Body of pancreas (tissue), 4 donors: Measurements from ENCODE around the gene EFNA3. TPM values are rescaled to one million over a fixed set of nuclear protein-coding genes. Genes with fewer than 3 reads are reported as not detected.

Experiments
- ATAC-seq: fragments of 150-250 bp; one replicate; pipeline ENCODE4 v1.9.1; 2016
- DNase-seq, 4 donors: peaks; one replicate each; pipeline ENCODE4 v3.0.0-alpha.2; 2019
- H3K27ac ChIP-seq, 4 donors: fragments of 200-600 bp; sonication (generic); 1 replicate in 3 of 4; 2 replicates in 1 of 4; pipeline versions ENCODE4 v1.5.1 to v1.6.1; 2016 to 2019; ENCODE audit warnings: mild to moderate bottlenecking in 1 of 4, mixed read lengths in 1 of 4, moderate library complexity in 1 of 4
- H3K27me3 ChIP-seq, 2 donors: fragments of 200-600 bp; sonication (generic); one replicate each; pipeline ENCODE4 v1.6.0; 2016; ENCODE audit warnings: mild to moderate bottlenecking in 1 of 2
- H3K36me3 ChIP-seq, 2 donors: fragments of 200-600 bp; sonication (generic); replicated peaks in 1 of 2; 2 replicates each; pipeline ENCODE4 v1.5.1; 2016; ENCODE audit warnings: low read depth in 2 of 2; ENCODE audit not compliant: insufficient read depth in 1 of 2
- H3K4me1 ChIP-seq: fragments of 200-600 bp; sonication (generic); one replicate; pipeline ENCODE4 v1.6.0; 2016
- H3K4me3 ChIP-seq, 2 donors: fragments of 200-600 bp; sonication (generic); 1 replicate in 1 of 2; 2 replicates in 1 of 2; pipeline ENCODE4 v1.5.1; 2016 to 2019
- H3K9me3 ChIP-seq, 3 donors: fragments of 200-600 bp; sonication (generic); 1 replicate in 2 of 3; 2 replicates in 1 of 3; pipeline ENCODE4 v1.5.1; 2016
- POLR2A ChIP-seq, 3 donors: fragments of 450-650 bp; IDR thresholded peaks; one replicate each; pipeline ENCODE4 v1.6.1; 2016; ENCODE audit warnings: antibody characterized with exemption in 3 of 3, mild to moderate bottlenecking in 2 of 3
- WGBS, 2 donors: methylation state at CpG; one replicate each; pipeline ENCODE4 v1.1.5; 2017; 5-methylcytosine and 5-hydroxymethylcytosine counted together
- intact Hi-C: fragments of 100-400 bp; cut with DNase I; formaldehyde crosslinking; loops from one replicate; pipeline ENCODE4 v1.15.1; 2023
- total RNA-seq, 2 donors: library from RNA; depleted of rRNA; stranded (reverse); fragments of >200 nt; gene quantifications; one replicate each; pipeline ENCODE4 v1.1.0, GENCODE V29; 2016
- TF ChIP-seq, protein P1 (sequence below), 7 experiments: fragments of 450-650 bp in 4 of 7; fragments of 200-600 bp in 3 of 7; sonication (generic) in 3 of 7; IDR thresholded peaks; one replicate each; pipeline ENCODE4 v1.5.1; 2016 to 2019; ENCODE audit warnings: antibody characterized with exemption in 7 of 7

The EFNA3 gene
- total RNA-seq, 2 donors from 2014 or later = 1.8 TPM; not detected in 1

DNA sequence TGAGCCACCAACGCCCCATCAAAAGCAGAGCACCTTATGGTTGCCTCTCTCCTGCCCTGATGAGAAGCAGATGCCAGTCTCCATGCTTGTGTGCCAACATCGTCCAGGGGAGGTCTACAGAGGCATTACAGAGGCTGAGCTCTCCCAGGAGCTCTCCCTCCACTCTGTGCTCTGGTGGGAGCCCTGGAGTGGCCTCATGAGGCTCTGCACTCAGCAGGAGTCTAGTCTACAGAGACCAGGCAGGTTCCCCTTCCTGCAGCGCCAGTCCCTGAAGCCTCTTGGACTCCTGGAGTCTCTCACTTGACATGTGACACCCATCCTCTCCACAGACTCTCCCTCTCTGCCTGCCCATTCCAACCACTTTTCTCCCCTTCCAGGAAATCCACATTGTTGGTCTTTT lies 41.6 kb upstream of the EFNA3 start:
- intact Hi-C loops = no loop called here

GRCh38 chr1:155037851-155038441 lies 40.7 kb upstream of the EFNA3 start:
- H3K4me1 ChIP-seq = no peaks in the 10 kb centered on the region
- no peak for TF ChIP-seq POLR2A (IDR thresholded peaks at IDR 0.05)
- TF ChIP-seq, protein P1, sequence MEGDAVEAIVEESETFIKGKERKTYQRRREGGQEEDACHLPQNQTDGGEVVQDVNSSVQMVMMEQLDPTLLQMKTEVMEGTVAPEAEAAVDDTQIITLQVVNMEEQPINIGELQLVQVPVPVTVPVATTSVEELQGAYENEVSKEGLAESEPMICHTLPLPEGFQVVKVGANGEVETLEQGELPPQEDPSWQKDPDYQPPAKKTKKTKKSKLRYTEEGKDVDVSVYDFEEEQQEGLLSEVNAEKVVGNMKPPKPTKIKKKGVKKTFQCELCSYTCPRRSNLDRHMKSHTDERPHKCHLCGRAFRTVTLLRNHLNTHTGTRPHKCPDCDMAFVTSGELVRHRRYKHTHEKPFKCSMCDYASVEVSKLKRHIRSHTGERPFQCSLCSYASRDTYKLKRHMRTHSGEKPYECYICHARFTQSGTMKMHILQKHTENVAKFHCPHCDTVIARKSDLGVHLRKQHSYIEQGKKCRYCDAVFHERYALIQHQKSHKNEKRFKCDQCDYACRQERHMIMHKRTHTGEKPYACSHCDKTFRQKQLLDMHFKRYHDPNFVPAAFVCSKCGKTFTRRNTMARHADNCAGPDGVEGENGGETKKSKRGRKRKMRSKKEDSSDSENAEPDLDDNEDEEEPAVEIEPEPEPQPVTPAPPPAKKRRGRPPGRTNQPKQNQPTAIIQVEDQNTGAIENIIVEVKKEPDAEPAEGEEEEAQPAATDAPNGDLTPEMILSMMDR (IDR thresholded peaks at IDR 0.05) = no peak
- DNase-seq = no peak
- H3K4me3 ChIP-seq = no peak overlapping the region
- WGBS, 2 donors = 70 to 75% methylated on average over 6 of the region's 6 CpGs
- no peaks in the 10 kb centered on the region for H3K9me3 ChIP-seq
- ATAC-seq = no peak
- no peak overlapping the region for H3K27ac ChIP-seq
- intact Hi-C loops = no loop called here
- H3K36me3 ChIP-seq = no peaks in the 10 kb centered on the region
- no peaks in the 10 kb centered on the region for H3K27me3 ChIP-seq

More for the DNA sequence above, 41.6 kb upstream of the EFNA3 start:
- Histone ChIP-seq H3K27me3 (no peaks in the 10 kb centered on the region), H3K9me3 (no peaks in the 10 kb centered on the region), H3K27ac (no peak overlapping the region), H3K36me3 (no peaks in the 10 kb centered on the region), H3K4me3 (no peak overlapping the region), H3K4me1 (no peaks in the 10 kb centered on the region)
- WGBS, 2 donors = 77 to 89% methylated on average over 1 to 3 of the region's 3 CpGs
- TF ChIP-seq, protein P1 (IDR thresholded peaks at IDR 0.05) = no peak
- no peak for TF ChIP-seq POLR2A (IDR thresholded peaks at IDR 0.05)
- DNase-seq = no peak
- no peak for ATAC-seq

GRCh38 chr1:155038602-155039307 lies 39.9 kb upstream of the EFNA3 start:
- no peaks in the 10 kb centered on the region for H3K36me3 ChIP-seq
- TF ChIP-seq, protein P1 (IDR thresholded peaks at IDR 0.05) = no peak
- TF ChIP-seq POLR2A (IDR thresholded peaks at IDR 0.05) = no peak
- ATAC-seq = no peak
- H3K27ac ChIP-seq = no peak overlapping the region
- no peaks in the 10 kb centered on the region for H3K9me3 ChIP-seq
- DNase-seq = no peak
- no peaks in the 10 kb centered on the region for H3K27me3 ChIP-seq
- intact Hi-C loops = no loop called here
- 50 to 55% methylated on average over 8 of the region's 8 CpGs for WGBS, 2 donors
- H3K4me3 ChIP-seq = no peak overlapping the region
- H3K4me1 ChIP-seq = no peaks in the 10 kb centered on the region

DNA sequence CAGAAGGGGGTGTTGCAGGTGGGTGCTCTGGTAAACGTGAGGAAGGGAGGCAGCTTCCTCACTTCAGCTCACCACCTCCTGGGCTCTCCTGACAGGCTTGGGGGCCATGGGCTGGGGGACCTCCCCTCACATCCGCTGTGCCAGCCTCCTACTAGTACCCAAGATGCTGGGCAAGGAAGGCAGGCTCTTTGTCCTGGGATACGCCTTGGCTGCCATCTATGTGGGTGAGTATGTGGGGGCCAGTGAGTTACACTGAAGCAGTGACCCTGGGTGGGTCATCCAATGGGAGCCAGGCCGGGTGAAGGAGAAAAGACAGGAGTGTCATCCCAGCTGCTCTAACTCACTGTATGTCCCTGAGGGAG lies 39.3 kb upstream of the EFNA3 start:
- ATAC-seq = no peak
- Histone ChIP-seq H3K36me3 (no peaks in the 10 kb centered on the region), H3K27ac (no peak overlapping the region), H3K4me1 (no peaks in the 10 kb centered on the region), H3K27me3 (no peaks in the 10 kb centered on the region), H3K4me3 (no peak overlapping the region), H3K9me3 (no peaks in the 10 kb centered on the region)
- TF ChIP-seq, protein P1 (IDR thresholded peaks at IDR 0.05) = no peak
- no peak for TF ChIP-seq POLR2A (IDR thresholded peaks at IDR 0.05)
- no peak for DNase-seq
- WGBS, 2 donors = 69 to 100% methylated on average over 1 to 4 of the region's 4 CpGs
- intact Hi-C loops = no loop called here
